ENCODE data around the gene DEFB115. TPM values are rescaled to one million over a fixed set of nuclear protein-coding genes. Genes with fewer than 3 reads are reported as not detected.
"Not testable (repeated sequence)": the region's sequence is repeated elsewhere in the genome, so short reads cannot be mapped to it uniquely, and the experiment has no call there.

Gene DEFB115
- total and polyA plus RNA-seq, 2 of the 13 experiments (the other 11 are each of a cell fraction or from before 2014, with no cell fraction given), result not detected

- TF ChIP-seq ZHX1 (CRISPR knock-in tag; IDR thresholded peaks at IDR 0.05; ENCODE audit: low read depth) (no peak), HOXA5 (CRISPR knock-in tag; IDR thresholded peaks at IDR 0.05) (no peak), ZBTB8A (CRISPR knock-in tag; IDR thresholded peaks at IDR 0.05; ENCODE audit: borderline replicate concordance, low read depth) (no peak), ZNF235 (CRISPR knock-in tag; IDR thresholded peaks at IDR 0.05; ENCODE audit: borderline replicate concordance) (no peak), ZNF354B (CRISPR knock-in tag; IDR thresholded peaks at IDR 0.05) (no peak), ZSCAN31 (CRISPR knock-in tag; IDR thresholded peaks at IDR 0.05; ENCODE audit: low read depth) (no peak), CCDC6 (CRISPR knock-in tag; IDR thresholded peaks at IDR 0.05) (no peak), SMYD3 (CRISPR knock-in tag; IDR thresholded peaks at IDR 0.05) (no peak)
Measured at GRCh38 chr20:31278178-31278577, 20.7 kb downstream of the DEFB115 start (continued).

- H3K9ac ChIP-seq (ENCODE audit: insufficient read depth, low read depth, low read length); H2AFZ ChIP-seq (ENCODE audit: low read length); CTCF ChIA-PET (ENCODE audit: low intra/inter-chr PET ratio, low total read pairs); H3K4me2 ChIP-seq (ENCODE audit: low read depth, low read length); in situ Hi-C loops (cut with HindIII; ENCODE audit: extremely low pct_ligation_motif_present, low pct_unique_long_range_greater_than_20kb); H4K20me1 ChIP-seq (ENCODE audit: insufficient read depth, low read length); POLR2A ChIA-PET; ATAC-seq; H3K27me3 ChIP-seq (ENCODE audit: control insufficient read depth in 1 of 2, insufficient read depth in 2 of 2, low read length in 2 of 2); H3K79me2 ChIP-seq (ENCODE audit: insufficient read depth, low read length); H3K36me3 ChIP-seq (replicated peaks in 1 of 2; ENCODE audit: control insufficient read depth in 1 of 2, insufficient read depth in 2 of 2, low read length in 2 of 2); H3K27ac ChIP-seq (ENCODE audit: extremely low read length, insufficient read depth, low read length); DNase-seq (ENCODE audit: low spot score); H3K9me3 ChIP-seq (ENCODE audit: low read length); intact Hi-C loops (cut with micrococcal nuclease; ENCODE audit: unreplicated experiment); H3K4me1 ChIP-seq (ENCODE audit: insufficient read depth, low read length); FAIRE-seq; BruUV-seq (replicated peaks); H3K4me3 ChIP-seq (replicated peaks in 1 of 3; ENCODE audit: insufficient read depth in 1 of 3, low read depth in 2 of 3, low read length in 3 of 3): not testable (repeated sequence)
- 14% methylated on average over 7 of the region's 7 CpGs for WGBS (ENCODE audit: low lambda C conversion rate)
Measured at GRCh38 chr20:31284964-31285363, 27.5 kb downstream of the DEFB115 start.
